Mucosa of descending colon (tissue), 3 donors: ENCODE results near the gene PAPSS2. TPM values are rescaled to one million over a fixed set of nuclear protein-coding genes. Genes with fewer than 3 reads are reported as not detected.

Experiments used
- ATAC-seq: fragments of 200-7000 bp; cut with Tn5 transposase; one replicate; pipeline ENCODE4 v1.9.1; 2020; ENCODE audit warnings: mild to moderate bottlenecking, moderate library complexity
- DNase-seq, 3 donors: peaks; one replicate each; pipeline ENCODE4 v3.0.0-alpha.2; 2020
- H3K36me3 ChIP-seq: fragments of 200-600 bp; one replicate; pipeline ENCODE4 v1.8.0; 2021; ENCODE audit warnings: low read depth, mild to moderate bottlenecking
- H3K4me1 ChIP-seq: fragments of 200-600 bp; one replicate; pipeline ENCODE4 v1.8.0; 2021; ENCODE audit warnings: low read depth, mild to moderate bottlenecking
- H3K4me3 ChIP-seq: fragments of 200-600 bp; one replicate; pipeline ENCODE4 v1.8.0; 2021; ENCODE audit warnings: mild to moderate bottlenecking
- H3K9me3 ChIP-seq: fragments of 200-600 bp; one replicate; pipeline ENCODE4 v1.8.0; 2021; ENCODE audit warnings: mild to moderate bottlenecking
- intact Hi-C, 2 donors: fragments of 100-400 bp; cut with DNase I in 1 of 2; cut with micrococcal nuclease in 1 of 2; formaldehyde crosslinking; loops; one replicate each; pipeline versions ENCODE4 v1.11.0 to v1.11.1; 2022; cut with DNase I, micrococcal nuclease
- total RNA-seq, 3 donors: library from RNA; stranded (reverse); fragmentation: NEBNext Ultra II Directional in 2 of 3; extraction: Animal tissue kit (Norgen Biotek cat#: 25700) in 2 of 3; gene quantifications; one replicate each; pipeline versions ENCODE4 v1.2.1 to v1.2.4, GENCODE V29; 2021 to 2023
- TF ChIP-seq, protein P1 (sequence below): fragments of 200-600 bp; IDR thresholded peaks from one replicate; pipeline ENCODE4 v1.8.0; 2022; ENCODE audit warnings: antibody characterized with exemption, mild to moderate bottlenecking
- donor health status: DM: no; HTN: no; CAD: no; lungs with moderate emphysema.
- donor health status: DM: no; HTN: no; CAD: no.
- donor health status: DM: no; HTN: yes; CAD: no.

PAPSS2 gene
- total RNA-seq, 3 donors from 2014 or later = 123 to 399 (median 147) TPM

DNA sequence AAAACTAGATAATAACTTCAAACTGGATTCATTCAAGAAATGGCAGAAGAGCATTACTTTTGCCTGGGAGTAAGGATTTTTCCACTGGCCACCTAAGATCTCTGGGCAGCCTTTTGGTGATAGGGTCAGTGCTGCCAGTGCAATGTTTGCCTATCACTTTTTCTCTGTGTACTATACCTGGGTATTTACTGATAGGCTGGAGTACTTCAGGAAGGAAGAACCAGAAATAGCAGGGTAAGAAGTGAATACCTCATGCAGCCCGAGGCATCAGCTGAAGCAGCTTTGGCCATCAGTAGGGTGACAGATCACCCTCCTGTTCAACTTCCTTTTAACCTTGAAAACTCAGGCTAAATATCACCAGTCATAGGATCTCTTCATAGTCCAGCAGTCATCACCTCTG lies 5.5 kb upstream of the PAPSS2 start:
- no peak for DNase-seq
- no peaks in the 10 kb centered on the region for H3K9me3 ChIP-seq
- H3K4me1 ChIP-seq = no peaks in the 10 kb centered on the region
- intact Hi-C loops = loop anchor here in 1 of 2 donors (10.0 kb wide), 1 partner anchor 81 kb away; no protein-coding TSS in a partner anchor
- H3K36me3 ChIP-seq = no peaks in the 10 kb centered on the region
- no peak overlapping the region for H3K4me3 ChIP-seq
- peak; percentile 35 for ATAC-seq
- TF ChIP-seq, protein P1, sequence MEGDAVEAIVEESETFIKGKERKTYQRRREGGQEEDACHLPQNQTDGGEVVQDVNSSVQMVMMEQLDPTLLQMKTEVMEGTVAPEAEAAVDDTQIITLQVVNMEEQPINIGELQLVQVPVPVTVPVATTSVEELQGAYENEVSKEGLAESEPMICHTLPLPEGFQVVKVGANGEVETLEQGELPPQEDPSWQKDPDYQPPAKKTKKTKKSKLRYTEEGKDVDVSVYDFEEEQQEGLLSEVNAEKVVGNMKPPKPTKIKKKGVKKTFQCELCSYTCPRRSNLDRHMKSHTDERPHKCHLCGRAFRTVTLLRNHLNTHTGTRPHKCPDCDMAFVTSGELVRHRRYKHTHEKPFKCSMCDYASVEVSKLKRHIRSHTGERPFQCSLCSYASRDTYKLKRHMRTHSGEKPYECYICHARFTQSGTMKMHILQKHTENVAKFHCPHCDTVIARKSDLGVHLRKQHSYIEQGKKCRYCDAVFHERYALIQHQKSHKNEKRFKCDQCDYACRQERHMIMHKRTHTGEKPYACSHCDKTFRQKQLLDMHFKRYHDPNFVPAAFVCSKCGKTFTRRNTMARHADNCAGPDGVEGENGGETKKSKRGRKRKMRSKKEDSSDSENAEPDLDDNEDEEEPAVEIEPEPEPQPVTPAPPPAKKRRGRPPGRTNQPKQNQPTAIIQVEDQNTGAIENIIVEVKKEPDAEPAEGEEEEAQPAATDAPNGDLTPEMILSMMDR = no peak

DNA sequence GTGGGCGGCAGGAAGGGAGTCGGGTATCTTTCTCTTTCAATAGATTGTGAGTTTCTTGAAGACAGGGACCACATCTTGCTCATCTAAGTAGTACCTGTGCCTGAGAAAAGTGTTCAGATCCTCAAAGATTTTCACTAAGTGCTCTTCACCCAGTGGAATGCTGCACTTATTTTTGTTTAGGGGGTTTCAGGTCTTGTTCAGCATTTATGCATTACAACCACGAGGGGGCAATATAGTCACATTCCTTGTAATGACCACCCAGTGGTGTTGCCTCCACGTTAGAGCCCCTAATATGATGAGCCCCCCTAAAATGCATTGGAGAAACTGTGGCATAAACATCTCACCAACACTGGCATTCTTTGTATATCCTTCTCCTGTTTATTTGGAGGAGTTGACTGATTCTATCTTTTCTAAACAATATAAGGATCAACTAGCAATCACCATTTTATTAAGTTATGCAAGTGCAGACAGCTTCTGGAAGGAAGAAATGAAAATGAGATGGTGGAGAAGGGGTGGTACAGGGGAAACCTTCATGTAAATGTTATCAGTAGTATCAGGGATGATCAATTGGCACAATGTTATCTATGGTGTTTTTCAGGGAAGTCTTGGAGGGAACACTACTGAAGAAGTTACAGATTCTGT lies 3.1 kb upstream of the PAPSS2 start:
- ATAC-seq = no peak
- Histone ChIP-seq H3K36me3 (no peaks in the 10 kb centered on the region), H3K4me3 (no peak overlapping the region), H3K4me1 (peaks cover 3% of the 10 kb centered on the region), H3K9me3 (no peaks in the 10 kb centered on the region)
- DNase-seq = peak in 1 of 3 donors; percentile 31
- intact Hi-C loops = loop anchor here (5.0 to 10.0 kb wide), 2 partner anchors 76 to 78 kb away; no protein-coding TSS in a partner anchor
- TF ChIP-seq, protein P1 = peak; percentile 51

DNA sequence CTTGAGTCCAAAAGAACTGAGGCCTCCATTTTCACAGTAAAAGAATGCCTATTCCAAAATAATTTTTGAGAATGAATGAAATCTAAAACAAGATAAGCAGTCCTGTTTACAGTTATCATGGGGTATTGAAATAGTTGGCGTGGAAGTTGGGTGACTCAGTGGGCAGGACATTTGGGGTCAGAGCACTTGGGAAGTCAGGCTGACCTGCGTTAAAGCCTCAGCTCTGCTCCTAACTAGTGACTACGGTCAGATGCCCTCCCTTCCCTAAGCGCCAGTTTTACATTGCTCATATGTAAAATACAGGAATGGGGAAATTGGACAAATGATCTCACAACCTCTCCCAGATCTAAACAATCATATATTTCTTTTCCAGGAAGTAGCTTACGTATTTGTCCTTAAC lies 2.3 kb upstream of the PAPSS2 start:
- ATAC-seq (peak; percentile 38), DNase-seq (peak in 1 of 3 donors; percentile 25)
- H3K36me3 ChIP-seq = no peaks in the 10 kb centered on the region
- intact Hi-C loops = loop anchor here (5.0 to 10.0 kb wide), 2 partner anchors 75 to 77 kb away; no protein-coding TSS in a partner anchor
- H3K9me3 ChIP-seq = no peaks in the 10 kb centered on the region
- H3K4me3 ChIP-seq = no peak overlapping the region
- TF ChIP-seq, protein P1 = no peak
- H3K4me1 ChIP-seq = peaks cover 3% of the 10 kb centered on the region

DNA sequence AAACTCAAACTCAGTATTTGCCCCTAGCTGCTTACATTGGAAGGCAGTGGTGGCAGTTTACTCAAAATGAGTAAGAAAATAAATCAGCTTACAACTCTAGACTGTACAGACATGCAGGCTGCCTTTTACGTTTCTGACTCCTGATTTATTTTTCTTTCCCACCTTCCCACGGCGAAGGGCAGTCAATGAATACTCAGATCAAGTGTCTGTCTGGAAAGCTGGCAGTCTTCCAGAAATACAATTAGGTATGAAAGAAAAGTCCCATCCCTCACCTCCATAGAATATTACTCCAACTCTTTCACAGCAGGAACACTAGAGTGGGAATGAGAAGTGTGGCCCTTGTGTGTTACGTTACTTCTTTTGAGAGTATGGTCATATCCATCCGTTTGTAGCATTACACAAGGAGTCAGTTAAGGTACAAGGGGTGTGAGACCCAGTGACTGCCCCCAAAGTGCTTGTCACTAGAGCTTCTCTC lies 1.3 kb upstream of the PAPSS2 start:
- TF ChIP-seq, protein P1 = no peak
- Histone ChIP-seq H3K36me3 (no peaks in the 10 kb centered on the region), H3K9me3 (no peaks in the 10 kb centered on the region), H3K4me3 (no peak overlapping the region), H3K4me1 (peaks cover 3% of the 10 kb centered on the region)
- intact Hi-C loops = loop anchor here (5.0 to 10.0 kb wide), 2 partner anchors 74 to 76 kb away; no protein-coding TSS in a partner anchor
- DNase-seq = no peak
- no peak for ATAC-seq

DNA sequence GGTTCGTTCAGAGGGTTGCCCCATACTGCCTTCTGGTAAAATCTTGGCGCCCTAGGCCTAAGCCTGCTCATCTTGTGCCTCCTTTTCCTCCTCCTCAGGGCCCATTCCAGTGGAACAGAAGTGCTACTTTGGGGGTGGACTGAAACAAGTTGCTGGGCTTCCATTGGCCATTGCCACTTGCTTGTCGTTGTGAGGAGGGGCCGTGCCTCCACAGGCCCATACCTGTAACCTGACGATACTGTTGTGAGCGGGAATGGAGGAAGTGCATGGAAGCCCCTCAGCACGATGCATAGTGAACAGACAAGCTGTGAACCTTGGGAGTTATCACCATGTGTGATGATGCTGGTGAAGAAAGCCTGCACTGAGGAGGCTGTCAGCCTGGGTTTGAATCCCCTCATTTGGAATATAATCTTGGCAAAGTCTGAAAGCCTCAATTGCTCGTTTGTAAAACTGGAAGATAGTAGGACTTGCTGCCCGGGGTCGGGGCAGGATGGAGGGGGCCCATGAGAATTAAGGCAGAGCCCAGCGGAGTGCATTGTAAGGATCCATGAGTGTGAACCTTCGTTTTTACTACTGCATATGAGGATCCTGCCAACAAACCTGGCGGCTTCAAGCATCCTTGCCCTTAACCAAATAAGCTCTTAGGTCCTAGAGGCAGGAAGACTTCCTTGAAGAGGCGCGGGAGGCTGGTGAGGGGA lies 671 bp upstream of the PAPSS2 start:
- TF ChIP-seq, protein P1 = no peak
- peak overlapping the region; percentile 70 for H3K4me3 ChIP-seq
- H3K4me1 ChIP-seq = peaks cover 3% of the 10 kb centered on the region
- intact Hi-C loops = loop anchor here (5.0 to 10.0 kb wide), 2 partner anchors 73 to 76 kb away; no protein-coding TSS in a partner anchor
- DNase-seq (peak in 1 of 3 donors; percentile 30), ATAC-seq (peak; percentile 49)
- H3K9me3 ChIP-seq = no peaks in the 10 kb centered on the region
- no peaks in the 10 kb centered on the region for H3K36me3 ChIP-seq
